GM12878 (cell line): ENCODE data around the gene B3GNT7. TPM values are rescaled to one million over a fixed set of nuclear protein-coding genes. Genes with fewer than 3 reads are reported as not detected.

Experiments used
- ATAC-seq: fragments of 200-7000 bp; cut with Tn5 transposase; 3 replicates; pipeline ENCODE4 v1.9.1; 2020; ENCODE audit warnings: mild to moderate bottlenecking, moderate library complexity
- BruUV-seq: library from RNA; stranded (reverse); fragments of 400-500 nt; replicated peaks from 2 replicates; lab custom pipeline; 2021; lab: Mats Ljungman, UMichigan
- CTCF ChIA-PET: fragments of 300-600 bp; sonication (Branson Sonifier 250); formaldehyde crosslinking; extraction: SDS; loops from one replicate; lab custom pipeline; 2021; ENCODE audit warnings: inconsistent platforms; lab: Yijun Ruan, JAX
- POLR2A ChIA-PET: fragments of 350-600 bp; formaldehyde crosslinking; extraction: SDS; loops from one replicate; lab custom pipeline; 2021; ENCODE audit warnings: inconsistent platforms; lab: Charles Lee
- RAD21 ChIA-PET: fragments of 300-600 bp; sonication (Branson Sonifier 250); formaldehyde crosslinking; loops from one replicate; lab custom pipeline; 2023; ENCODE audit warnings: antibody characterized with exemption; ENCODE audit not compliant: unreplicated experiment; lab: Charles Lee
- SMC1A ChIA-PET: fragments of 300-600 bp; sonication (Branson Sonifier 250); formaldehyde crosslinking; loops from one replicate; lab custom pipeline; 2023; ENCODE audit not compliant: unreplicated experiment, uncharacterized antibody; lab: Charles Lee
- DNase-seq: peaks from one replicate; pipeline ENCODE4 v3.0.0-alpha.2; 2011; ENCODE audit warnings: low read depth, low spot score
- FAIRE-seq: peaks from 3 replicates; lab custom pipeline; 2011; peaks lifted over from hg19 to GRCh38; lab: Jason Lieb, UNC
- H2AFZ ChIP-seq: 2 replicates; pipeline ENCODE4 v1.6.0; 2011; ENCODE audit warnings: low read depth, low read length, control low read depth; ENCODE audit not compliant: control insufficient read depth
- H3K27ac ChIP-seq: 2 replicates; pipeline ENCODE4 v1.5.1; 2011; ENCODE audit warnings: control low read depth; ENCODE audit not compliant: control insufficient read depth, insufficient read depth
- H3K27me3 ChIP-seq, 2 experiments: replicated peaks in 1 of 2; 2 replicates each; pipeline versions ENCODE4 v1.6.0 to v1.6.1; 2011; ENCODE audit warnings: low read length in 1 of 2; ENCODE audit not compliant: control insufficient read depth in 2 of 2, insufficient read depth in 2 of 2
- H3K36me3 ChIP-seq, 2 experiments: 2 replicates each; pipeline ENCODE4 v1.5.1; 2011; ENCODE audit warnings: low read length in 1 of 2; ENCODE audit not compliant: control insufficient read depth in 2 of 2, insufficient read depth in 2 of 2
- H3K4me1 ChIP-seq: 2 replicates; pipeline ENCODE4 v1.6.1; 2011; ENCODE audit warnings: mild to moderate bottlenecking, low read length, moderate library complexity, mixed read lengths; ENCODE audit not compliant: control insufficient read depth, insufficient read depth
- H3K4me2 ChIP-seq: 2 replicates; pipeline ENCODE4 v1.6.0; 2011; ENCODE audit warnings: control low read depth; ENCODE audit not compliant: control insufficient read depth, insufficient read depth
- H3K4me3 ChIP-seq: fragments of 200-600 bp; sonication (generic); 2 replicates; pipeline ENCODE4 v1.5.1; 2016
- H3K79me2 ChIP-seq: 2 replicates; pipeline ENCODE4 v1.6.0; 2011; ENCODE audit warnings: low read length; ENCODE audit not compliant: control insufficient read depth, insufficient read depth
- H3K9ac ChIP-seq: 2 replicates; pipeline ENCODE4 v1.8.0; 2011; ENCODE audit warnings: low read length, control low read depth, mixed read lengths; ENCODE audit not compliant: control insufficient read depth, insufficient read depth
- H3K9me3 ChIP-seq: replicated peaks from 3 replicates; pipeline ENCODE4 v1.5.1; 2011; ENCODE audit warnings: mild to moderate bottlenecking, low read length; ENCODE audit not compliant: control insufficient read depth, insufficient read depth
- H4K20me1 ChIP-seq: 2 replicates; pipeline ENCODE4 v1.6.0; 2011; ENCODE audit not compliant: control insufficient read depth, insufficient read depth
- CREM ChIP-seq: IDR thresholded peaks from 2 replicates; pipeline ENCODE4 v1.6.1; 2014; ENCODE audit warnings: antibody characterized with exemption, low read depth
- FOS ChIP-seq: IDR thresholded peaks from 3 replicates; pipeline ENCODE4 v1.6.1; 2011; ENCODE audit warnings: borderline replicate concordance; ENCODE audit not compliant: insufficient read length; ENCODE audit errors: extremely low read depth
- IRF4 ChIP-seq: IDR thresholded peaks from 2 replicates; pipeline ENCODE4 v1.6.1; 2011; ENCODE audit warnings: low read depth, low read length
- LARP7 ChIP-seq: fragments of 450-650 bp; IDR thresholded peaks from 2 replicates; pipeline ENCODE4 v1.6.1; 2017; ENCODE audit warnings: mild to moderate bottlenecking
- MYC ChIP-seq: IDR thresholded peaks from 2 replicates; pipeline ENCODE4 v1.6.1; 2011; ENCODE audit warnings: mild to moderate bottlenecking, low read length, moderate library complexity, inconsistent platforms; ENCODE audit not compliant: insufficient read depth, insufficient replicate concordance, insufficient read length, severe bottlenecking
- NFIC ChIP-seq: IDR thresholded peaks from 2 replicates; pipeline ENCODE4 v1.6.1; 2012; ENCODE audit warnings: low read depth, mild to moderate bottlenecking, inconsistent platforms, low read length, moderate library complexity
- NFYA ChIP-seq: IDR thresholded peaks from 2 replicates; pipeline ENCODE4 v1.6.1; 2011; ENCODE audit warnings: low read depth, mild to moderate bottlenecking, low read length, improper control_type of control experiment, borderline replicate concordance
- PBX3 ChIP-seq: IDR thresholded peaks from 2 replicates; pipeline ENCODE4 v1.6.1; 2011; ENCODE audit warnings: mild to moderate bottlenecking, low read depth, low read length, moderate library complexity; ENCODE audit not compliant: insufficient replicate concordance
- RFX5 ChIP-seq: IDR thresholded peaks from 2 replicates; pipeline ENCODE4 v1.6.1; 2011; ENCODE audit warnings: low read depth, low read length, improper control_type of control experiment
- TARDBP ChIP-seq: IDR thresholded peaks from 2 replicates; pipeline ENCODE4 v1.6.1; 2016; ENCODE audit warnings: borderline replicate concordance
- ZBED1 ChIP-seq: IDR thresholded peaks from 2 replicates; pipeline ENCODE4 v1.6.1; 2016; ENCODE audit warnings: borderline replicate concordance
- ZBTB4 ChIP-seq: fragments of 450-650 bp; formaldehyde crosslinking; IDR thresholded peaks from 2 replicates; pipeline ENCODE4 v1.4.0; 2022; ENCODE audit warnings: mild to moderate bottlenecking, moderate library complexity
- ZNF207 ChIP-seq: fragments of 450-650 bp; IDR thresholded peaks from 2 replicates; pipeline ENCODE4 v1.6.1; 2014; ENCODE audit warnings: antibody characterized with exemption, mild to moderate bottlenecking, borderline replicate concordance
- WGBS: methylation state at CpG from one replicate; pipeline ENCODE4 v1.1.6; 2016; ENCODE audit warnings: low lambda C conversion rate; ENCODE audit not compliant: insufficient replicate concordance, insufficient coverage; ENCODE audit errors: missing lambda C conversion rate; 5-methylcytosine and 5-hydroxymethylcytosine counted together
- in situ Hi-C: fragments of 300-500 bp; cut with MboI; formaldehyde crosslinking; loops from 9 replicates; pipeline ENCODE4 v1.14.3; 2018; ENCODE audit warnings: mixed read lengths
- intact Hi-C: fragments of 100-400 bp; cut with micrococcal nuclease; formaldehyde crosslinking; loops from one replicate; pipeline ENCODE4 v1.14.2; 2022; ENCODE audit not compliant: unreplicated experiment
- polyA plus RNA-seq, 11 experiments: library from polyadenylated mRNA; depleted of rRNA in 4 of 11; unstranded in 6 of 11; stranded (reverse) in 5 of 11; fragments of >200 nt; fragmentation: Nextera tagmentation in 4 of 11; fragmentation: Illumina TruSeq in 1 of 11; extraction: Ambion mirVana in 4 of 11; extraction: Trizol in 1 of 11; gene quantifications; 1 replicate in 1 of 11; 2 replicates in 10 of 11; pipeline versions ENCODE4 v1.2.1 to v1.2.3, GENCODE V29; 2011 to 2016; ENCODE audit warnings: inconsistent platforms in 2 of 11, missing spikeins in 2 of 11, low read depth in 1 of 11
- total RNA-seq, 4 experiments: library from RNA; depleted of rRNA in 3 of 4; stranded (reverse); fragments of >200 nt in 3 of 4; fragmentation: Illumina TruSeq in 1 of 4; extraction: Trizol in 1 of 4; gene quantifications; 2 replicates each; pipeline versions ENCODE4 v1.2.1 to v1.2.3, GENCODE V29; 2013 to 2021
- TF ChIP-seq, protein P1 (sequence below): IDR thresholded peaks from 2 replicates; pipeline ENCODE4 v1.6.1; 2011; ENCODE audit warnings: low read depth, mild to moderate bottlenecking, low read length, moderate library complexity, borderline replicate concordance; ENCODE audit errors: extremely low read depth

Gene B3GNT7
- total and polyA plus RNA-seq, 10 of the 15 experiments (the other 5 are each of a cell fraction or from before 2014, with no cell fraction given) = 0.91 to 12.6 (median 3.7) TPM

GRCh38 chr2:231433990-231434389, 38.5 kb downstream of the B3GNT7 start:
- no peak for DNase-seq

GRCh38 chr2:231436957-231437356, 41.4 kb downstream of the B3GNT7 start:
- ChIA-PET RAD21 (no interaction called here), SMC1A (no interaction called here), POLR2A (no interaction called here), CTCF (no interaction called here)
- Histone ChIP-seq H3K79me2 (no peaks in the 10 kb centered on the region), H3K9me3 (no peaks in the 10 kb centered on the region; the same call in 2 of the 3 replicates), H3K27me3 (no peaks in the 10 kb centered on the region), H3K4me1 (no peaks in the 10 kb centered on the region), H3K4me3 (no peak overlapping the region), H3K36me3 (no peaks in the 10 kb centered on the region), H2AFZ (no peak overlapping the region), H3K4me2 (no peak overlapping the region), H3K27ac (no peak overlapping the region), H4K20me1 (no peaks in the 10 kb centered on the region), H3K9ac (no peak overlapping the region)
- WGBS = 74% methylated on average over 13 of the region's 13 CpGs
- intact Hi-C loops (no loop called here), in situ Hi-C loops (no loop called here)
- FAIRE-seq = no peak
- no peak for DNase-seq
- BruUV-seq = no TSS peak
- ATAC-seq = no peak
- no peak for TF ChIP-seq ZNF207
- no peak for TF ChIP-seq ZBTB4 (CRISPR knock-in tag)
- TF ChIP-seq ZBED1 = no peak
- TF ChIP-seq LARP7 = no peak
- TF ChIP-seq, protein P1, sequence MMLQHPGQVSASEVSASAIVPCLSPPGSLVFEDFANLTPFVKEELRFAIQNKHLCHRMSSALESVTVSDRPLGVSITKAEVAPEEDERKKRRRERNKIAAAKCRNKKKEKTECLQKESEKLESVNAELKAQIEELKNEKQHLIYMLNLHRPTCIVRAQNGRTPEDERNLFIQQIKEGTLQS = no peak
- no peak for TF ChIP-seq NFYA
- no peak for TF ChIP-seq NFIC
- TF ChIP-seq TARDBP = no peak

More at GRCh38 chr2:231433990-231434389, 38.5 kb downstream of the B3GNT7 start:
- FAIRE-seq = no peak
- no peaks in the 10 kb centered on the region for H3K27me3 ChIP-seq
- H3K36me3 ChIP-seq = no peaks in the 10 kb centered on the region
- intact Hi-C loops (no loop called here), in situ Hi-C loops (no loop called here)
- WGBS = 56% methylated on average over 8 of the region's 8 CpGs
- no peaks in the 10 kb centered on the region for H3K4me1 ChIP-seq
- no peak for ATAC-seq
- ChIA-PET RAD21 (interaction anchor here (0.7 kb wide), 1 partner anchor 378 kb away, joined by 5 read pairs; no protein-coding TSS in a partner anchor), POLR2A (interaction anchor here (0.6 kb wide), 1 partner anchor 117 kb away, joined by 4 read pairs; no protein-coding TSS in a partner anchor), SMC1A (no interaction called here), CTCF (no interaction called here)
- no peaks in the 10 kb centered on the region for H4K20me1 ChIP-seq
- H3K4me2 ChIP-seq = no peak overlapping the region
- H3K79me2 ChIP-seq = no peaks in the 10 kb centered on the region
- no TSS peak for BruUV-seq
- peaks cover 6% of the 10 kb centered on the region; the same call in 2 of the 3 replicates for H3K9me3 ChIP-seq
- no peak overlapping the region for H3K27ac ChIP-seq
- TF ChIP-seq IRF4 (no peak), PBX3 (no peak), RFX5 (no peak), MYC (no peak), FOS (no peak), CREM (no peak), TARDBP (no peak)
- no peak overlapping the region for H2AFZ ChIP-seq
- no peak overlapping the region for H3K9ac ChIP-seq
- no peak overlapping the region for H3K4me3 ChIP-seq
